ENCODE data around the gene WDSUB1. TPM values are rescaled to one million over a fixed set of nuclear protein-coding genes. Genes with fewer than 3 reads are reported as not detected.

Gene WDSUB1
- total and polyA plus RNA-seq, 2 of the 4 experiments (the other 2 are of a cell fraction), result 4.8 to 5.2 TPM

GRCh38 chr2:159226608-159227385 is 59.7 kb downstream of the WDSUB1 start:
- H4K8ac ChIP-seq (ENCODE audit: low read depth in 2 of 2, low read length in 2 of 2), result no peak overlapping the region
- H3K27ac ChIP-seq (ENCODE audit: insufficient read depth, low read length), result no peak overlapping the region
- H3K9me1 ChIP-seq (ENCODE audit: insufficient read depth, low read length), result peaks cover 5% of the 10 kb centered on the region; the same call in 1 of the 2 replicates
- H3K18ac ChIP-seq (ENCODE audit: low read depth, low read length), result no peak overlapping the region
- H3K79me1 ChIP-seq (ENCODE audit: low read depth in 1 of 2, low read length in 2 of 2), result no peaks in the 10 kb centered on the region
- no peaks in the 10 kb centered on the region for H3K4me1 ChIP-seq (ENCODE audit: control insufficient read depth, insufficient read depth, low read length)
- H2BK5ac ChIP-seq (ENCODE audit: low read depth, low read length, poor library complexity, severe bottlenecking), result no peak overlapping the region
- H3K4me2 ChIP-seq (ENCODE audit: low read depth, low read length), result no peak overlapping the region
- in situ Hi-C loops (cut with MboI; ENCODE audit: low sequenced_read_pairs), result no loop called here
- no peak overlapping the region for H4K91ac ChIP-seq (ENCODE audit: insufficient read depth, low read depth, low read length)
- no peak overlapping the region for H2BK20ac ChIP-seq (ENCODE audit: low read depth, low read length)
- no peak overlapping the region for H4K5ac ChIP-seq (ENCODE audit: low read depth, low read length)
- intact Hi-C loops (cut with micrococcal nuclease), result no loop called here
- no TSS peak for BruUV-seq (replicated peaks)
- no peaks in the 10 kb centered on the region; the same call in 1 of the 2 replicates for H4K20me1 ChIP-seq (ENCODE audit: insufficient read depth, low read length)
- POLR2A ChIA-PET (ENCODE audit: unreplicated experiment), result no interaction called here
- H3K4ac ChIP-seq (ENCODE audit: low read depth, low read length), result no peak overlapping the region
- no peak overlapping the region for H2BK120ac ChIP-seq (ENCODE audit: low read depth, low read length)
- no peak overlapping the region for H3K4me3 ChIP-seq (ENCODE audit: insufficient read depth, low read depth, low read length)
- no peak for TF ChIP-seq POLR2A (IDR thresholded peaks at IDR 0.05; ENCODE audit: low read depth, low read length)
- no peak for TF ChIP-seq FOS (IDR thresholded peaks at IDR 0.05; ENCODE audit: low read depth, low read length)
- no peak for TF ChIP-seq CTCF (conservative IDR thresholded peaks at IDR 0.05; ENCODE audit: low read depth, low read length)
- no peak for TF ChIP-seq RFX5 (IDR thresholded peaks at IDR 0.05; ENCODE audit: low read depth, low read length)
- TF ChIP-seq MAFK (IDR thresholded peaks at IDR 0.05; ENCODE audit: low read depth, low read length), result no peak
- no peak for TF ChIP-seq SMC3 (IDR thresholded peaks at IDR 0.05; ENCODE audit: low read depth, low read length)
- no peak for TF ChIP-seq RAD21 (IDR thresholded peaks at IDR 0.05; ENCODE audit: low read length)
- TF ChIP-seq NFE2L2 (IDR thresholded peaks at IDR 0.05; ENCODE audit: low read depth, low read length), result no peak
- TF ChIP-seq CEBPB (IDR thresholded peaks at IDR 0.05; ENCODE audit: low read depth, low read length), result no peak
- no peak for TF ChIP-seq CHD1 (IDR thresholded peaks at IDR 0.05; ENCODE audit: low read depth, low read length)
- TF ChIP-seq BHLHE40 (IDR thresholded peaks at IDR 0.05; ENCODE audit: low read depth, low read length), result no peak
- TF ChIP-seq, protein P1, sequence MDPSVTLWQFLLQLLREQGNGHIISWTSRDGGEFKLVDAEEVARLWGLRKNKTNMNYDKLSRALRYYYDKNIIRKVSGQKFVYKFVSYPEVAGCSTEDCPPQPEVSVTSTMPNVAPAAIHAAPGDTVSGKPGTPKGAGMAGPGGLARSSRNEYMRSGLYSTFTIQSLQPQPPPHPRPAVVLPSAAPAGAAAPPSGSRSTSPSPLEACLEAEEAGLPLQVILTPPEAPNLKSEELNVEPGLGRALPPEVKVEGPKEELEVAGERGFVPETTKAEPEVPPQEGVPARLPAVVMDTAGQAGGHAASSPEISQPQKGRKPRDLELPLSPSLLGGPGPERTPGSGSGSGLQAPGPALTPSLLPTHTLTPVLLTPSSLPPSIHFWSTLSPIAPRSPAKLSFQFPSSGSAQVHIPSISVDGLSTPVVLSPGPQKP (IDR thresholded peaks at IDR 0.05; ENCODE audit: borderline replicate concordance, low read depth, low read length), result no peak
- no peak for TF ChIP-seq USF2 (IDR thresholded peaks at IDR 0.05; ENCODE audit: low read depth, low read length)
- TF ChIP-seq RCOR1 (IDR thresholded peaks at IDR 0.05; ENCODE audit: insufficient replicate concordance, low read length), result no peak
- TF ChIP-seq MAZ (IDR thresholded peaks at IDR 0.05; ENCODE audit: borderline replicate concordance, low read depth, low read length), result no peak
- TF ChIP-seq MXI1 (IDR thresholded peaks at IDR 0.05; ENCODE audit: borderline replicate concordance, low read depth, low read length), result no peak
- no peaks in the 10 kb centered on the region for H3K9me3 ChIP-seq (ENCODE audit: control insufficient read depth, insufficient read depth, low read length)
- no peak for DNase-seq
- H3K56ac ChIP-seq (ENCODE audit: extremely low read depth, insufficient read depth, low read length), result no peak overlapping the region
- H2BK15ac ChIP-seq (ENCODE audit: low read depth, low read length), result no peak overlapping the region
- peaks cover 60% of the 10 kb centered on the region for H3K36me3 ChIP-seq (ENCODE audit: control insufficient read depth, insufficient read depth, low read length)
- CTCF ChIA-PET, result interaction anchor here (1.3 kb wide), 1 partner anchor 10 kb away, joined by 3 read pairs; no protein-coding TSS in a partner anchor
- no peak for ATAC-seq (ENCODE audit: low read depth)
- no peak overlapping the region for H2AFZ ChIP-seq (replicated peaks; ENCODE audit: low read length, poor library complexity)
- H3K27me3 ChIP-seq (ENCODE audit: control insufficient read depth, insufficient read depth, low read length), result no peaks in the 10 kb centered on the region
- dilution Hi-C loops (cut with HindIII; ENCODE audit: low sequenced_read_pairs, unreplicated experiment), result no loop called here
- H2AK5ac ChIP-seq (ENCODE audit: low read depth, low read length), result no peak overlapping the region
- H3K14ac ChIP-seq (replicated peaks; ENCODE audit: low read depth, low read length), result no peak overlapping the region
- H3K23ac ChIP-seq (ENCODE audit: low read depth, low read length), result no peak overlapping the region
- H3K9ac ChIP-seq (ENCODE audit: low read depth, low read length), result no peak overlapping the region
- H2AK9ac ChIP-seq (replicated peaks; ENCODE audit: low read depth, low read length, poor library complexity), result no peak overlapping the region
